H1 (cell line): ENCODE data around the gene NENF. TPM values are rescaled to one million over a fixed set of nuclear protein-coding genes. Genes with fewer than 3 reads are reported as not detected.

Source experiments
- CREB1 ChIP-seq: IDR thresholded peaks from 2 replicates; pipeline ENCODE4 v1.6.1; 2012; ENCODE audit warnings: inconsistent platforms
- KDM4A ChIP-seq: IDR thresholded peaks from one replicate; pipeline ENCODE4 v1.7.1; 2012; ENCODE audit warnings: low read depth, mild to moderate bottlenecking, moderate library complexity, low read length, inconsistent platforms; ENCODE audit not compliant: severe bottlenecking
- POLR2A ChIP-seq, 2 experiments: IDR thresholded peaks; 1 replicate in 1 of 2; 2 replicates in 1 of 2; pipeline ENCODE4 v1.6.1; 2011; ENCODE audit warnings: low read depth in 2 of 2, low read length in 2 of 2, mild to moderate bottlenecking in 2 of 2; ENCODE audit errors: control extremely low read depth in 1 of 2
- YY1 ChIP-seq: IDR thresholded peaks from 2 replicates; pipeline ENCODE4 v1.6.1; 2011; ENCODE audit warnings: low read depth, mild to moderate bottlenecking, low read length
- polyA plus RNA-seq, 7 experiments: library from polyadenylated mRNA; depleted of rRNA in 3 of 7; stranded (reverse) in 5 of 7; unstranded in 2 of 7; fragments of >200 nt in 5 of 7; fragments of 200-250 nt in 2 of 7; gene quantifications; 1 replicate in 5 of 7; 2 replicates in 1 of 7; 4 replicates in 1 of 7; pipeline versions ENCODE4 v1.2.1 to v1.2.3, GENCODE V29; 2011 to 2013; ENCODE audit warnings: missing spikeins in 2 of 7, mixed read lengths in 2 of 7
- total RNA-seq: library from RNA; stranded (reverse); fragmentation: NEBNext Ultra II Directional; extraction: Animal tissue kit (Norgen Biotek cat#: 25700); gene quantifications from 2 replicates; pipeline ENCODE4 v1.2.1, GENCODE V29; 2021

The NENF gene
- total and polyA plus RNA-seq, 2 of the 8 experiments (the other 6 are each of a cell fraction or from before 2014, with no cell fraction given), result 27.0 to 28.0 TPM

DNA sequence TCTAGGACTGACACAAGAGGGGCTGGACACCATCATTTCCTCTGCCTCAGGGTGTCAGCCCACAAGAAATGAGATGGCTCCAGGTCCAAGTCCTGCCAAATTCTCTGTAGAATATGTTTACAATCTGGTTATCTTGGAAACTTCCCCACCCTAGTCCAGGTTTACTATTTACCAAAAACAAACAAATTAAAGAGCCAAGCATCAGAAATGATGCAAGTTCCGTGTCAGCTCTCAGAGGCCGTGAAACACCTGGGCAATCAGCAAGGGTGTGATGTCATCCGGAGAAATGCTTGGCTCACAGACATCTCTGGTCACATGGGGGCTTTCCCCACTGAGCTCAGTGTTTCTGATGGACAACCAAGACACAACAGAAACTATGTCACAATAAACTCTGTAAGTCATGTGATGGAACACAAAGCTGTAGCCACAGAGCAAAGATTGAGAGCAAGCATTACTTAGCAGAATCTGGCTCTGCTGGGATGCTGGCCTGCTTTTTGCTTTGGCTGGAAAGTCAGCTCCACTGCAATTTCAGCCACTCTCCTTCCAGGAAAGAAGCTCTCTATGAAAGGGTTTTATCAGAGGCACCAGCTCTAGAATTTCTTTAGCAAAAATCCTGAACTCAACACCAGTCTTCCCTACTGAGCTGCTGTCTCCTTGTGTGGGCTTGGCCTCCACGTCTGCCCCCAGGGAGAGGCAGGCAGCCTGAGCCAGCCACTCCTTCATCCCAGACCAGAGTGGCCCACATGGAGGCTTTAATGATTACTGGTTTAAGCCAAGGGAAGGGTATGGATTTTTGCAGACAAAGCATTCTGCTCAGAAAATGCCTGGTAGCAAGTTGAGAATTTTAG, 55.9 kb downstream of the NENF start (continued):
- no peak for TF ChIP-seq CREB1
- no peak for TF ChIP-seq KDM4A
- no peak for TF ChIP-seq YY1
- TF ChIP-seq POLR2A (IDR thresholded peaks at IDR 0.05; ENCODE audit: control extremely low read depth in 1 of 2, low read depth in 2 of 2, low read length in 2 of 2), result no peak
